ENCODE results near the gene C7orf25. TPM values are rescaled to one million over a fixed set of nuclear protein-coding genes. Genes with fewer than 3 reads are reported as not detected.

C7orf25 gene
- total and polyA plus RNA-seq, 10 of the 15 experiments (the other 5 are each of a cell fraction or from before 2014, with no cell fraction given): 0.63 to 3.2 (median 1.7) TPM

DNA sequence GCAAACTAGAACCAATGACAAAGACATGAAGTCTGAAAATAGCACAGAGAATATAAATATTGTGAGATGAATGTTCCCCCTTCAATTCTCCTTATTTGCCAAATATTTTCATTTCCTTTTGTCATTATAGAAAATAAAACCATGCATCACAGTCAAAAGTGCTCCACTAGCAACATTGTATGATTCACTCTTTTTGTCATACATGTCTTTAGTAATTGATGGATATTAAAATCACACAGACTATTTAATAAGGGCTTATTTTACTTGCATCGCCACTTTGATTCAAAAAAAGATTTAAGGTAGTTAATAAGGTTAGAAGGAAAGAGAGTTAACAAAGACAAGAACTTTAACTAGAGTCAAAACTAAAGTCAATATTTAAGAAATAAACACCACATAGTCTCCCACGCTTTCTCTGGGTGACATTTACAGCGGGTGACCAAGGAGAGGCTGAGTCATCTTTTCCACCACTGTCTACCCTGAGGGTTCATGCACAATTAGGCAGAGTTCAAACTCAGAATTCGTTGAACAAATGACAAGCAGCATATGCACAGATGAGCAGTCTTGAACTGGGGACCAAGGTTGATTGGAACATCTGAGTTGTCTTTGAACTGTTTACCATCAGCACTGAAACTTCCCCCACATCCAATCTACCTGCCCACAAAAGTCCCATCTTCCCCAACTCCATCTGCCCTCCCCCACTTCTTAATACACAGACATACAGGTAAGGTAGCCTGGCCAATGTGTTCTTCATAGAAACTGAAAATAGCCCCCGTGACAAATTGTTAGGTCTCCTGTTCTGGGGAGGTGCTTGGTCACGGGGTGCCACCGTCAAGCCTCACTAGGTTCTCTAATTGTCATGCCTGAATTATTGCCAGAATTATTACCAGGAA, 42.5 kb downstream of the C7orf25 start (continued):
- TF ChIP-seq, protein P1, sequence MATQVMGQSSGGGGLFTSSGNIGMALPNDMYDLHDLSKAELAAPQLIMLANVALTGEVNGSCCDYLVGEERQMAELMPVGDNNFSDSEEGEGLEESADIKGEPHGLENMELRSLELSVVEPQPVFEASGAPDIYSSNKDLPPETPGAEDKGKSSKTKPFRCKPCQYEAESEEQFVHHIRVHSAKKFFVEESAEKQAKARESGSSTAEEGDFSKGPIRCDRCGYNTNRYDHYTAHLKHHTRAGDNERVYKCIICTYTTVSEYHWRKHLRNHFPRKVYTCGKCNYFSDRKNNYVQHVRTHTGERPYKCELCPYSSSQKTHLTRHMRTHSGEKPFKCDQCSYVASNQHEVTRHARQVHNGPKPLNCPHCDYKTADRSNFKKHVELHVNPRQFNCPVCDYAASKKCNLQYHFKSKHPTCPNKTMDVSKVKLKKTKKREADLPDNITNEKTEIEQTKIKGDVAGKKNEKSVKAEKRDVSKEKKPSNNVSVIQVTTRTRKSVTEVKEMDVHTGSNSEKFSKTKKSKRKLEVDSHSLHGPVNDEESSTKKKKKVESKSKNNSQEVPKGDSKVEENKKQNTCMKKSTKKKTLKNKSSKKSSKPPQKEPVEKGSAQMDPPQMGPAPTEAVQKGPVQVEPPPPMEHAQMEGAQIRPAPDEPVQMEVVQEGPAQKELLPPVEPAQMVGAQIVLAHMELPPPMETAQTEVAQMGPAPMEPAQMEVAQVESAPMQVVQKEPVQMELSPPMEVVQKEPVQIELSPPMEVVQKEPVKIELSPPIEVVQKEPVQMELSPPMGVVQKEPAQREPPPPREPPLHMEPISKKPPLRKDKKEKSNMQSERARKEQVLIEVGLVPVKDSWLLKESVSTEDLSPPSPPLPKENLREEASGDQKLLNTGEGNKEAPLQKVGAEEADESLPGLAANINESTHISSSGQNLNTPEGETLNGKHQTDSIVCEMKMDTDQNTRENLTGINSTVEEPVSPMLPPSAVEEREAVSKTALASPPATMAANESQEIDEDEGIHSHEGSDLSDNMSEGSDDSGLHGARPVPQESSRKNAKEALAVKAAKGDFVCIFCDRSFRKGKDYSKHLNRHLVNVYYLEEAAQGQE (IDR thresholded peaks at IDR 0.05; ENCODE audit: low read depth, low read length): no peak; the same call in 1 of the 2 replicates
- peak; percentile 91 for TF ChIP-seq BCL11A (IDR thresholded peaks at IDR 0.05; ENCODE audit: low read depth, low read length)
- TF ChIP-seq CEBPB (IDR thresholded peaks at IDR 0.05; ENCODE audit: borderline replicate concordance in 1 of 2, low read depth in 2 of 2, low read length in 2 of 2): peak in 1 of 2 experiments; percentile 94; a peak in 2 of 4 replicates
- peak; percentile 91 for TF ChIP-seq ATF7 (IDR thresholded peaks at IDR 0.05; ENCODE audit: low read depth)
- peak; percentile 71; the same call in 1 of the 3 replicates for TF ChIP-seq POU2F2 (IDR thresholded peaks at IDR 0.05; ENCODE audit: borderline replicate concordance, low read depth, low read length)
- no peak for TF ChIP-seq TAF1 (IDR thresholded peaks at IDR 0.05; ENCODE audit: borderline replicate concordance, low read depth, low read length)
- TF ChIP-seq CREM (IDR thresholded peaks at IDR 0.05; ENCODE audit: low read depth): peak; percentile 81
- peak; percentile 90 for TF ChIP-seq PAX5 (IDR thresholded peaks at IDR 0.05; ENCODE audit: borderline replicate concordance, low read depth, low read length)
- no peak for TF ChIP-seq TCF3 (IDR thresholded peaks at IDR 0.05; ENCODE audit: borderline replicate concordance, insufficient read depth, low read depth, low read length)
- TF ChIP-seq BACH1 (IDR thresholded peaks at IDR 0.05; ENCODE audit: borderline replicate concordance): peak; percentile 78; the same call in 1 of the 2 replicates
- TF ChIP-seq JUNB (IDR thresholded peaks at IDR 0.05): peak; percentile 91
- no peak for TF ChIP-seq POLR2AphosphoS2 (IDR thresholded peaks at IDR 0.05; ENCODE audit: low read depth, low read length)
- TF ChIP-seq, protein P2, sequence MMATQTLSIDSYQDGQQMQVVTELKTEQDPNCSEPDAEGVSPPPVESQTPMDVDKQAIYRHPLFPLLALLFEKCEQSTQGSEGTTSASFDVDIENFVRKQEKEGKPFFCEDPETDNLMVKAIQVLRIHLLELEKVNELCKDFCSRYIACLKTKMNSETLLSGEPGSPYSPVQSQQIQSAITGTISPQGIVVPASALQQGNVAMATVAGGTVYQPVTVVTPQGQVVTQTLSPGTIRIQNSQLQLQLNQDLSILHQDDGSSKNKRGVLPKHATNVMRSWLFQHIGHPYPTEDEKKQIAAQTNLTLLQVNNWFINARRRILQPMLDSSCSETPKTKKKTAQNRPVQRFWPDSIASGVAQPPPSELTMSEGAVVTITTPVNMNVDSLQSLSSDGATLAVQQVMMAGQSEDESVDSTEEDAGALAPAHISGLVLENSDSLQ (IDR thresholded peaks at IDR 0.05): no peak; the same call in 1 of the 2 replicates
- peak; percentile 61 for TF ChIP-seq MEF2B (IDR thresholded peaks at IDR 0.05; ENCODE audit: partially characterized antibody, poor library complexity, severe bottlenecking)
- TF ChIP-seq EED (IDR thresholded peaks at IDR 0.05; ENCODE audit: low read depth): peak; percentile 38; the same call in 1 of the 2 replicates
- no peak for TF ChIP-seq RELA (IDR thresholded peaks at IDR 0.05; ENCODE audit: borderline replicate concordance, partially characterized antibody)
- TF ChIP-seq NR2F1 (conservative IDR thresholded peaks at IDR 0.05): peak; percentile 78
- TF ChIP-seq, protein P3, sequence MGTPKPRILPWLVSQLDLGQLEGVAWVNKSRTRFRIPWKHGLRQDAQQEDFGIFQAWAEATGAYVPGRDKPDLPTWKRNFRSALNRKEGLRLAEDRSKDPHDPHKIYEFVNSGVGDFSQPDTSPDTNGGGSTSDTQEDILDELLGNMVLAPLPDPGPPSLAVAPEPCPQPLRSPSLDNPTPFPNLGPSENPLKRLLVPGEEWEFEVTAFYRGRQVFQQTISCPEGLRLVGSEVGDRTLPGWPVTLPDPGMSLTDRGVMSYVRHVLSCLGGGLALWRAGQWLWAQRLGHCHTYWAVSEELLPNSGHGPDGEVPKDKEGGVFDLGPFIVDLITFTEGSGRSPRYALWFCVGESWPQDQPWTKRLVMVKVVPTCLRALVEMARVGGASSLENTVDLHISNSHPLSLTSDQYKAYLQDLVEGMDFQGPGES (IDR thresholded peaks at IDR 0.05): no peak
- no peak for TF ChIP-seq NR2C2 (IDR thresholded peaks at IDR 0.05; ENCODE audit: borderline replicate concordance, control insufficient read depth, insufficient read length, low read depth)
- TF ChIP-seq STAT1 (conservative IDR thresholded peaks at IDR 0.05): no peak
- peak; percentile 61; the same call in 1 of the 2 replicates for TF ChIP-seq IKZF1 (conservative IDR thresholded peaks at IDR 0.05)
- TF ChIP-seq BHLHE40 (IDR thresholded peaks at IDR 0.05; ENCODE audit: borderline replicate concordance in 1 of 2, low read depth in 2 of 2, low read length in 1 of 2): peak; percentile 71 to 73

Data from GM12878 (cell line).